Suppressor macrophage (primary cell): ENCODE data around the gene CIB4.
A peak's percentile ranks its signal among the peaks of the same experiment; 100 is the strongest.

Source experiments
- DNase-seq, 4 experiments: peaks; one replicate each; pipeline ENCODE4 v3.0.0-alpha.2; 2020 to 2022

Gene CIB4

GRCh38 chr2:26620031-26620605, 21.0 kb downstream of the CIB4 start:
- no peak for DNase-seq

GRCh38 chr2:26619521-26619951, 21.6 kb downstream of the CIB4 start:
- peak; percentile 19 to 54 (median 50) for DNase-seq

GRCh38 chr2:26619096-26619495, 22.1 kb downstream of the CIB4 start:
- DNase-seq, result no peak

GRCh38 chr2:26618611-26619010, 22.6 kb downstream of the CIB4 start:
- DNase-seq, result no peak

GRCh38 chr2:26617588-26618083, 23.5 kb downstream of the CIB4 start:
- DNase-seq, result no peak

DNA sequence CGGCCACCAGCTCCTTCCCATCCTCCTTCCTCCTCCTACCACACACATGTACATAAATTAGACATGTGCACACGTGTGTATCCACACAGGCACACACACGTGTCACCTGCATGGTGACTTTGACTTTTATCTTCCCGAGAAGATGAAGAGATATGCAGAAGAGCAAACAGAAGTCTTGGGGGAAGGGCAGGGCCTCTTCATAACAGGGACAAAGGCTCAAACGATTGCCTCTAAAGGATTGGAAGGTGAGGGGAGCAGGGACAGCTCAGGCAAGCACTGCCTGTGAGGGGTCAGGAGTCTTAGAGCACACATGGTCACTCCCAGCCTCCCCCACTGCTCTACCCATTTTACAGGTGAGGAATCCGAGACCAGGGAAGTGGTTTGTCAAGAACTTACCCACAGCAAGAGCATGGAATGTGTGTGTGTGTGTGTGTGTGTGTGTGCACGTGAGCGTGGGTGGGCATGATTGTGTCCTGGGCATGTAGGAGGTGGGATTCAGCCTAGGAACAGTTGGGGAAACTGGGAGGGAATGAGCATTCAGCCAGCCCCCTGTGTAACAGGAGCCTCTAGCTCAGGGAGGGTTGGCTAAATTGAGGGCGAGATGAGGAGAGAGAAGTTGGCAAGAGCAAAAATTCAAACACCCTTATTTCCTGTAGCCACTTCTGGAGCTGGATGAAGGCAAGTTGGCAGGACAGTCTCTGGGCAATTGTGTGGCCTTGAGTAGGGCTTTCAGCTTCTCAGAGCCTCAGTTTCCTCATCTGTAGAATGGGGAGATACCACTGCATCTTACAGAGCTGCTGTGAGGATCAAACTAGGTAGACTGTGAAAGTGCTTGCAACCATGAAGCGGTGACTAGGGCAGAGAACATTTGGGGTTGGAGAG, 24.2 kb downstream of the CIB4 start:
- DNase-seq, result no peak

GRCh38 chr2:26615860-26616705, 25.1 kb downstream of the CIB4 start:
- DNase-seq, result no peak

GRCh38 chr2:26615336-26615859, 25.8 kb downstream of the CIB4 start:
- no peak for DNase-seq

GRCh38 chr2:26614216-26615138, 26.7 kb downstream of the CIB4 start:
- no peak for DNase-seq

- no peak for DNase-seq
Observed at GRCh38 chr2:26613241-26614215, 27.6 kb downstream of the CIB4 start.

DNA sequence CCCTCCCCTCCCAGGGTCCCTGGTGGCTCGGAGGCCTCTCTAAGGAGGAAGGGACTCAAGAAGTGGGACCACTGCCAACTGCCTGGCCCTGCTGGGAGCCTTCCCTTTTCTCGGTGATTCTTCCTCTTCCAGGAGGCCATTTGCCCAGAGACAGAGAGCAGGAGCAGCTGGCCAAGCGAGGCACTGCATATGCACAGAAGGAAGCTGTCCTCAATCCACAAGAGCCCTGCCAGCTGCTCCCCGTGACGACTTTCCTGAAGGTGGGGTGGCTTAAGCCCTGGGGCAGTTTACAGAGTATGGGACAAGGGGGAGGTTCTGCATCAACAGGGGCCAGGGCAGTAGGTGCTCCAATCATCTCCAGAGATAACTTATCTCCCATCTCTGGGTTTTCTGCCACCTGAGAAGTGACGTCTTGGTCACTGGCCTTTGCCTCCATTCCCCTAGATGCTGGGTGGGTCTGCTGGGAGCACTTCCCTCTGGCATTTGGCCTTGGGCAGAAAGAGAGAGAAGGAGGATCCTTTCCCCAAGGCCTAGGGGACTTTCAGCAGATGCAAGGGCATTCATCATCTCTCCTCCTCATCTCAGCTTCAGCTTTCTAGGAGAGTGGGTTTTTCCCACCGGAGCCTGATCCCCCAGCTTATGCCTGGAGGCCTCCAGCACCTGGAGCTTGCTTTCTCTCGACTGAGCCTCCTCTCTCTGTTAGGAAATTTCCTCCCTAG, 28.5 kb downstream of the CIB4 start:
- DNase-seq, result peak; percentile 77 to 86 (median 82)

- DNase-seq, result no peak
Observed at GRCh38 chr2:26612034-26612433, 29.1 kb downstream of the CIB4 start.

- no peak for DNase-seq
Observed at GRCh38 chr2:26610504-26611335, 30.4 kb downstream of the CIB4 start.

GRCh38 chr2:26609839-26610277, 31.3 kb downstream of the CIB4 start:
- no peak for DNase-seq

DNA sequence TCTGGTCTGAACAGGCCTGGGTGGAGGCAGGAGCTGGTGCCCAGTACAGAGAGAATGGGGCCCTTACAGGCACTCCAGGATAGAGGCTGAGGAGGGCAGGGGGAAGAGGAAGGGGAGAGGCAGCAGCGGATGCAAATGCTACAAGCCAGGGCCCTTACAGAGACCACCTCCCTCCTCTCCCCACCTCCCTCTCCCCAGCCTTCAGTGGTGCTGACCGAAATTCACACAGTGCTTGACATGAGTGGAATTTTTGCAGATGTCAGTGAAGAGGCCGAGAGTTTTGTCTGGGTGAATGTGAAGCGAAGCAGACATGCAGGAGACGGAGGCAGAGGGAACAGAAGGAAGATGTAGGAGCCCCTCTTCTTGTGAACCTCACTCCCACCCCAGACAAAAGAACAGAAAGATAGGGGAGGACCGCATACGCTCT, 31.9 kb downstream of the CIB4 start:
- no peak for DNase-seq

DNA sequence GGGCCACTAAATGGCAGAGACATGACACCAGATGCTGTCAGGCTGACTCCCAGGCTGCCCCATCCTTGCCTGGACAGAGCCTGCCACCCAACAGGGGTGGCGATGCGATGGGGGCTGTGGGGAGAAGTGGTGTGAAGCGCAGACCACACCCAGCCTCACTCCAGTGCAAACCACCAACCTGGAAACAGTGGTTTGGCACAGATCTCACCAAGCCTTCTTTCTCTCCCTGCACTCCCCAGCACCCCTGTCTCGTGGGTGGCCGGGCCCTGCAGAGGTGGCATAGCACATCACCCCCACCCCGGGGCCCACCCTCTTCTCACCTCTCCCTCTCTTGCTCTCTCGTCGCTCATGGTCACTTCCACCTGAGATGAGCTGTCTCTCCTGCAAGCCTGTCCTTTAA, 32.6 kb downstream of the CIB4 start:
- no peak for DNase-seq

- DNase-seq, result no peak
Observed at GRCh38 chr2:26607698-26608097, 33.5 kb downstream of the CIB4 start.

- no peak for DNase-seq
Observed at GRCh38 chr2:26606847-26607190, 34.3 kb downstream of the CIB4 start.
